HepG2 (cell line): ENCODE measurements around the gene GJC2. TPM values are rescaled to one million over a fixed set of nuclear protein-coding genes. Genes with fewer than 3 reads are reported as not detected.

Experiments
- ARNTL ChIP-seq: sonication (generic); formaldehyde crosslinking; IDR thresholded peaks from 2 replicates; pipeline ENCODE4 v1.4.0; 2020; ENCODE audit warnings: mild to moderate bottlenecking, missing genetic modification reagents
- ATF3 ChIP-seq: sonication (generic); formaldehyde crosslinking; IDR thresholded peaks from 2 replicates; pipeline ENCODE4 v1.4.0; 2020; ENCODE audit warnings: missing genetic modification reagents
- CBFB ChIP-seq: sonication (generic); formaldehyde crosslinking; IDR thresholded peaks from 2 replicates; pipeline ENCODE4 v1.4.0; 2020; ENCODE audit warnings: missing genetic modification reagents
- DMAP1 ChIP-seq: IDR thresholded peaks from 2 replicates; pipeline ENCODE4 v1.6.1; 2016
- DNMT3B ChIP-seq: conservative IDR thresholded peaks from 2 replicates; pipeline ENCODE4 v1.6.1; 2016; ENCODE audit warnings: missing biosample characterization, control low read depth
- DRAP1 ChIP-seq: IDR thresholded peaks from 2 replicates; pipeline ENCODE4 v1.6.1; 2016; ENCODE audit warnings: missing genetic modification reagents, missing compliant biosample characterization
- FOXJ3 ChIP-seq: sonication (generic); formaldehyde crosslinking; IDR thresholded peaks from 2 replicates; pipeline ENCODE4 v1.4.0; 2020; ENCODE audit warnings: missing genetic modification reagents, mild to moderate bottlenecking, borderline replicate concordance
- GFI1 ChIP-seq: sonication (generic); formaldehyde crosslinking; IDR thresholded peaks from 2 replicates; pipeline ENCODE4 v1.5.0; 2020; ENCODE audit warnings: missing genetic modification reagents, mild to moderate bottlenecking, borderline replicate concordance
- NCOA2 ChIP-seq: sonication (generic); formaldehyde crosslinking; IDR thresholded peaks from 2 replicates; pipeline ENCODE4 v1.8.0; 2022; ENCODE audit warnings: inconsistent platforms
- ONECUT2 ChIP-seq: sonication (generic); formaldehyde crosslinking; IDR thresholded peaks from 2 replicates; pipeline ENCODE4 v1.4.0; 2020; ENCODE audit warnings: missing genetic modification reagents
- RAD21 ChIP-seq: fragments of 450-650 bp; formaldehyde crosslinking; IDR thresholded peaks from 2 replicates; pipeline ENCODE4 v1.5.0; 2020; ENCODE audit warnings: mild to moderate bottlenecking
- RFXAP ChIP-seq: sonication (generic); formaldehyde crosslinking; IDR thresholded peaks from 2 replicates; pipeline ENCODE4 v1.4.0; 2020; ENCODE audit warnings: missing genetic modification reagents, borderline replicate concordance
- SOX5 ChIP-seq: IDR thresholded peaks from 2 replicates; pipeline ENCODE4 v1.6.1; 2016; ENCODE audit warnings: borderline replicate concordance
- SP5 ChIP-seq: IDR thresholded peaks from 2 replicates; pipeline ENCODE4 v1.6.1; 2016; ENCODE audit warnings: low read depth, borderline replicate concordance
- TFAP4 ChIP-seq: sonication (generic); IDR thresholded peaks from 2 replicates; pipeline ENCODE4 v1.6.1; 2016; ENCODE audit warnings: low read depth, borderline replicate concordance
- TRIM22 ChIP-seq: fragments of 450-650 bp; IDR thresholded peaks from 2 replicates; pipeline ENCODE4 v1.6.1; 2017
- ZBTB46 ChIP-seq: sonication (generic); formaldehyde crosslinking; IDR thresholded peaks from 2 replicates; pipeline ENCODE4 v1.4.0; 2020; ENCODE audit warnings: mild to moderate bottlenecking, missing genetic modification reagents, borderline replicate concordance
- ZFX ChIP-seq: sonication (generic); formaldehyde crosslinking; IDR thresholded peaks from 2 replicates; pipeline ENCODE4 v1.4.0; 2020; ENCODE audit warnings: mild to moderate bottlenecking, low read depth, missing genetic modification reagents, moderate library complexity
- ZNF331 ChIP-seq: sonication (generic); formaldehyde crosslinking; IDR thresholded peaks from 2 replicates; pipeline ENCODE4 v1.4.0; 2020; ENCODE audit warnings: missing genetic modification reagents
- ZNF354B ChIP-seq: sonication (generic); formaldehyde crosslinking; IDR thresholded peaks from 2 replicates; pipeline ENCODE4 v1.8.0; 2022; ENCODE audit warnings: mild to moderate bottlenecking, missing genetic modification reagents
- ZNF501 ChIP-seq: sonication (generic); formaldehyde crosslinking; IDR thresholded peaks from 2 replicates; pipeline ENCODE4 v1.5.1; 2020; ENCODE audit warnings: mild to moderate bottlenecking, moderate library complexity, missing genetic modification reagents
- ZNF780A ChIP-seq: sonication (generic); formaldehyde crosslinking; IDR thresholded peaks from 2 replicates; pipeline ENCODE4 v1.8.0; 2022; ENCODE audit warnings: mild to moderate bottlenecking, missing genetic modification reagents, moderate library complexity
- ZSCAN20 ChIP-seq: sonication (generic); formaldehyde crosslinking; IDR thresholded peaks from 2 replicates; pipeline ENCODE4 v1.4.0; 2020; ENCODE audit warnings: missing genetic modification reagents, mild to moderate bottlenecking, borderline replicate concordance
- ZZZ3 ChIP-seq: sonication (generic); formaldehyde crosslinking; IDR thresholded peaks from 2 replicates; pipeline ENCODE4 v1.4.0; 2020; ENCODE audit warnings: missing genetic modification reagents, mild to moderate bottlenecking, borderline replicate concordance
- polyA plus RNA-seq, 8 experiments: library from polyadenylated mRNA; depleted of rRNA in 3 of 8; stranded (reverse) in 7 of 8; unstranded in 1 of 8; fragments of >200 nt; fragmentation: Illumina TruSeq in 4 of 8; extraction: Trizol in 4 of 8; gene quantifications; 2 replicates each; pipeline versions ENCODE4 v1.2.1 to v1.2.3, GENCODE V29; 2011 to 2016; ENCODE audit warnings: low read depth in 4 of 8, missing spikeins in 1 of 8, mixed read lengths in 1 of 8; ENCODE audit not compliant: insufficient read depth in 1 of 8
- total RNA-seq, 5 experiments: library from RNA; depleted of rRNA; stranded (reverse); fragments of >200 nt; fragmentation: Illumina TruSeq; extraction: Trizol; gene quantifications; 2 replicates each; pipeline ENCODE4 v1.2.3, GENCODE V29; 2016; ENCODE audit warnings: low read depth in 1 of 5
- TF ChIP-seq, protein P1 (sequence below): sonication (generic); formaldehyde crosslinking; IDR thresholded peaks from 2 replicates; pipeline ENCODE4 v1.4.0; 2020; ENCODE audit warnings: mild to moderate bottlenecking, missing genetic modification reagents

Gene GJC2
- total and polyA plus RNA-seq, 2 of the 13 experiments (the other 11 are each of a cell fraction or from before 2014, with no cell fraction given) = 1.6 to 3.8 TPM

DNA sequence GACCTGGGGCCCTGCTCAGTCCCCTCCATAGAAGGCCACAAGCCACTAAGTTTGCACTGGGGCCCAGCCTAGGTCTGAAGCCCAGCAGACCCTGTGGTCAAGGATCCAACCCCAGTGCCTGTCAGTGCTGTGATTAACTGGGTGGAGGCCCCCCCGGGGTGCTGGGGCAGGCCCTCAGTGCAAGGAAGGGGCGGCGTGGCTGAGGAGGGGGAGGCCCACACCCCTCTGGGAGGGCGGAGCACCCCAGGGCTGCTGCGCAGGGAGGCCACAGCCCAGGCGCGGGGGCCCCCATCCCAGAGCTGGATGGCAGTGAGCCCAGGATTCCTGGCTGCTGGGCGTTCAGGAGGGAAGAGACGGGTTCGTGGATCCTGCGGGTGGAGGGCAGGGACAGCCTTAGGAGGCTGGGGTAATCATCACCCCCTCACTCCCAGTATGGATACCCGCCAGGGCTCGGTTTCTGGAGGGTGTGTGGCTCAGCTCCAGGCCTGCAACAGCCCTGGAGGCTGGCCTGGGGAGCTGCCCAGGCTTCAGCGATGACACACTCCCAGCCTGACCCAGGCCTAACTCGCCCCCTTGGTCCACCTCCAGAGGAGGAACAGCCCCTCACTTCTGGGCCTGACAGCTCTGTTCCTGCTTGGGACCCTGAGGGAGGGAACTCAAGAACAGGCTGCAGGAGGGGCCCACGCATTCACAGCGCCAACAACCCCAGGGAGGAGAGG lies 890 bp downstream of the GJC2 start (continued):
- 0 out of 2 replicates have a peak, but pooled peaks have one; percentile 35 for TF ChIP-seq ZZZ3
- TF ChIP-seq RAD21 (CRISPR knock-in tag) = no peak
- no peak for TF ChIP-seq DRAP1 (CRISPR knock-in tag)
- TF ChIP-seq ZNF331 (CRISPR knock-in tag) = no peak
- peak; percentile 48; the same call in 1 of the 2 replicates for TF ChIP-seq SP5 (CRISPR knock-in tag)
- TF ChIP-seq DNMT3B (CRISPR knock-in tag) = no peak
- no peak for TF ChIP-seq RFXAP (CRISPR knock-in tag)
- TF ChIP-seq ZBTB46 (CRISPR knock-in tag) = 0 out of 2 replicates have a peak, but pooled peaks have one; percentile 28
- TF ChIP-seq GFI1 (CRISPR knock-in tag) = peak; percentile 33; the same call in 1 of the 2 replicates
- TF ChIP-seq ARNTL (CRISPR knock-in tag) = no peak
- no peak; the same call in 1 of the 2 replicates for TF ChIP-seq SOX5 (CRISPR knock-in tag)
- TF ChIP-seq, protein P1, sequence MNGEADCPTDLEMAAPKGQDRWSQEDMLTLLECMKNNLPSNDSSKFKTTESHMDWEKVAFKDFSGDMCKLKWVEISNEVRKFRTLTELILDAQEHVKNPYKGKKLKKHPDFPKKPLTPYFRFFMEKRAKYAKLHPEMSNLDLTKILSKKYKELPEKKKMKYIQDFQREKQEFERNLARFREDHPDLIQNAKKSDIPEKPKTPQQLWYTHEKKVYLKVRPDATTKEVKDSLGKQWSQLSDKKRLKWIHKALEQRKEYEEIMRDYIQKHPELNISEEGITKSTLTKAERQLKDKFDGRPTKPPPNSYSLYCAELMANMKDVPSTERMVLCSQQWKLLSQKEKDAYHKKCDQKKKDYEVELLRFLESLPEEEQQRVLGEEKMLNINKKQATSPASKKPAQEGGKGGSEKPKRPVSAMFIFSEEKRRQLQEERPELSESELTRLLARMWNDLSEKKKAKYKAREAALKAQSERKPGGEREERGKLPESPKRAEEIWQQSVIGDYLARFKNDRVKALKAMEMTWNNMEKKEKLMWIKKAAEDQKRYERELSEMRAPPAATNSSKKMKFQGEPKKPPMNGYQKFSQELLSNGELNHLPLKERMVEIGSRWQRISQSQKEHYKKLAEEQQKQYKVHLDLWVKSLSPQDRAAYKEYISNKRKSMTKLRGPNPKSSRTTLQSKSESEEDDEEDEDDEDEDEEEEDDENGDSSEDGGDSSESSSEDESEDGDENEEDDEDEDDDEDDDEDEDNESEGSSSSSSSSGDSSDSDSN (CRISPR knock-in tag) = peak; percentile 10; the same call in 1 of the 2 replicates
- TF ChIP-seq ONECUT2 (CRISPR knock-in tag) = no peak
- no peak for TF ChIP-seq TRIM22
- TF ChIP-seq NCOA2 (CRISPR knock-in tag) = 0 out of 2 replicates have a peak, but pooled peaks have one; percentile 9
- no peak for TF ChIP-seq ATF3
- no peak for TF ChIP-seq ZNF354B (CRISPR knock-in tag)
- TF ChIP-seq ZSCAN20 (CRISPR knock-in tag) = no peak
- TF ChIP-seq ZNF780A (CRISPR knock-in tag) = no peak
- no peak for TF ChIP-seq FOXJ3 (CRISPR knock-in tag)
- TF ChIP-seq DMAP1 (CRISPR knock-in tag) = no peak
- TF ChIP-seq ZNF501 (CRISPR knock-in tag) = no peak
- TF ChIP-seq CBFB = no peak
- TF ChIP-seq TFAP4 = no peak
- TF ChIP-seq ZFX = peak; percentile 88
